Measurements from ENCODE around the gene OR2Y1. TPM values are rescaled to one million over a fixed set of nuclear protein-coding genes. Genes with fewer than 3 reads are reported as not detected.

OR2Y1 gene
- total RNA-seq, 1 donor from 2014 or later = not detected

Other genes with a start within 250 kb of the OR2Y1 start
- gene CNOT6, start 245.7 kb downstream of the OR2Y1 start, total RNA-seq = 70.6 and 75.7 TPM in 2 replicates
- not detected in 2 replicates for gene SCGB3A1, start 148.6 kb downstream of the OR2Y1 start, total RNA-seq
- gene FLT4, start 90.5 kb downstream of the OR2Y1 start, total RNA-seq = 13.1 and 15.7 TPM in 2 replicates
- gene MGAT1, start 62.7 kb upstream of the OR2Y1 start, total RNA-seq = 57.0 and 57.1 TPM in 2 replicates
- gene ZFP62, start 121.2 kb upstream of the OR2Y1 start, total RNA-seq = 41.6 and 44.4 TPM in 2 replicates
- gene BTNL8, start 159.1 kb upstream of the OR2Y1 start, total RNA-seq = not detected in 2 replicates
- not detected in 2 replicates for gene BTNL3, start 248.8 kb upstream of the OR2Y1 start, total RNA-seq